Activated naive CD4-positive, alpha-beta T cell treated with anti-CD3 and anti-CD28 coated beads, Interleukin-2, amount 50 U/mL, for 72 hours (primary cell): ENCODE data around the gene PNMA6E. TPM values are rescaled to one million over a fixed set of nuclear protein-coding genes. Genes with fewer than 3 reads are reported as not detected.

Experiments used
- ATAC-seq, 2 donors: fragments of 150-1000 bp; cut with Tn5 transposase; 2 replicates each; pipeline ENCODE4 v1.10.0; 2021; ENCODE audit warnings: mild to moderate bottlenecking in 2 of 2, moderate library complexity in 2 of 2
- DNase-seq, 2 donors: peaks; one replicate each; pipeline ENCODE4 v3.0.0; 2021 to 2022; ENCODE audit warnings: low spot score in 2 of 2
- H3K27ac Mint-ChIP-seq, 2 donors: one replicate each; pipeline ENCODE4 v1.8.0; 2022; ENCODE audit warnings: mild to moderate bottlenecking in 2 of 2, mixed read lengths in 2 of 2
- H3K36me3 Mint-ChIP-seq, 2 donors: one replicate each; pipeline ENCODE4 v1.8.0; 2022; ENCODE audit warnings: mixed read lengths in 2 of 2
- H3K9me3 Mint-ChIP-seq, 2 donors: one replicate each; pipeline ENCODE4 v1.8.0; 2022; ENCODE audit warnings: mixed read lengths in 2 of 2
- total RNA-seq, 2 donors: library from RNA; stranded (reverse); gene quantifications; one replicate each; pipeline ENCODE4 v1.2.3, GENCODE V29; 2022

Gene PNMA6E
- total RNA-seq, 2 donors from 2014 or later: not detected

DNA sequence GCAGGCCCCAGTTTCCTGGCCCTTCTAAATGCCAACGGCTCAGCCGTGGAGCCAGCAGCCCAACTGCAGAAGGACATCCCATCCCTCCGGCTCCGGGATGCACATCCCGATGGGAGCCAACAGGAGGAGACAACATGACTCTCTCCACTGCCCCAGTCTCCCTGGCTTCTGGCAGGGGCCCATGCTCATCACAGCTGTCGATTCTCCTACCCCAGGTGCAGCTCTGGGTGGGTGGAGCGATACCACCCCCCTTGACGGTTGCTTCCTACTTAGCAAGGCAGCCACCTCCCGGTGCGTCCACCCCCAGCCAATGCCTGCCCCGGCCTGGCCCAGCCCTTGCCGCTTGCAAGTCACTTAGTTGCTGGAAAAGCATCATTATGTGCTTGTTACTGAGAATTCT, 47.7 kb downstream of the PNMA6E start:
- Mint-ChIP-seq H3K36me3 (peaks cover 18 to 19% of the 10 kb centered on the region in 2 donors), H3K9me3 (no peaks in the 10 kb centered on the region), H3K27ac (no peak overlapping the region)
- DNase-seq (no peak), ATAC-seq (no peak)

DNA sequence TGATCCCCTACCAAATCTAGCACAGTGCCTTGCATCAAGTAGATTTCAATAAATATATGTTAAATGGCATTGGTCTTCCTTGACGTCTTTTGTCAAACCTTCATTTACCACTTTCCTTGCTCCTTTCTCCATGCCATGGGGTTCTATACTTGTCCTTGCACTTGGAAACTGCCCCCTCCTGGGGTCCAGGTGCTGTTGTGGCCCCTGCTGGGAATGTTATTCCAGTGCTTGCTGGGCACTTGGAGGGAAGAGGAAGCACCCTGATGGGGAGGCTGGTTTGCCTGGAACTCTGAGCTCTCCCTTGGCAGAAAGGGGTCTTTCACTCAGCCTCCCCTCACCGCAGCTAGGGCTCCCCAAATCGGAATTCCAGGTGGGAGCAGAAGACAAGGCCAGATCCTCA, 48.3 kb downstream of the PNMA6E start:
- H3K36me3 Mint-ChIP-seq: peaks cover 19 to 20% of the 10 kb centered on the region in 2 donors
- ATAC-seq: no peak
- no peak overlapping the region for H3K27ac Mint-ChIP-seq

DNA sequence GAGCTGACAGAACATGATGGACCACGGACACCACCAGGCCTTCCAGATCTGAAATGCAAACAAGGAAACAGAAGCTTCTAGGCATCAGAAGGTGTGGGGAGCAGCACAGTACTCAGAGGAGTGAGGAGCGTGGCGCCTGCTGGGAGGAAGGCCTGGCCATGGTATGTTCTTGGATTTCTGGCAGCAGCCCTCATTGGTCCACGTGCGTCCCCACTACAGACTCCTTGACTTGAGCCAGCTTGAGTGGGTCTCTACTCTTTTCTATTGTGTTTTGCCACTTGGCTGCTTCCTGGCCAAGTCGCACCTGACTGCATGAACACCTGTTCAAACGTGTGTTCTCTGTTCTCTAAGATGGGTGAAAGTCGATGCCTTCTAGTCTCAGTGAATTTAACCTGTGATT, 49.2 kb downstream of the PNMA6E start:
- DNase-seq: no peak
- Mint-ChIP-seq H3K36me3 (peaks cover 14 to 18% of the 10 kb centered on the region in 2 donors), H3K9me3 (no peaks in the 10 kb centered on the region), H3K27ac (no peak overlapping the region)
- no peak for ATAC-seq

More for the DNA sequence above, 48.3 kb downstream of the PNMA6E start:
- DNase-seq: no peak
- no peaks in the 10 kb centered on the region for H3K9me3 Mint-ChIP-seq

- no peak for DNase-seq
- Mint-ChIP-seq H3K9me3 (no peaks in the 10 kb centered on the region), H3K27ac (no peak overlapping the region), H3K36me3 (peaks cover 18 to 24% of the 10 kb centered on the region in 2 donors)
- no peak for ATAC-seq
Observed at GRCh38 chrX:153349952-153350351, 51.2 kb downstream of the PNMA6E start.

- H3K36me3 Mint-ChIP-seq: peaks cover 18 to 29% of the 10 kb centered on the region in 2 donors
- DNase-seq (no peak), ATAC-seq (no peak)
- H3K9me3 Mint-ChIP-seq: no peaks in the 10 kb centered on the region
- H3K27ac Mint-ChIP-seq: no peak overlapping the region
Observed at GRCh38 chrX:153348421-153348820, 52.7 kb downstream of the PNMA6E start.

- H3K9me3 Mint-ChIP-seq: no peaks in the 10 kb centered on the region
- H3K36me3 Mint-ChIP-seq: peaks cover 18 to 36% of the 10 kb centered on the region in 2 donors
Observed at GRCh38 chrX:153347530-153347929, 53.6 kb downstream of the PNMA6E start.

More at GRCh38 chrX:153347530-153347929, 53.6 kb downstream of the PNMA6E start:
- no peak for DNase-seq
- no peak overlapping the region for H3K27ac Mint-ChIP-seq
- no peak for ATAC-seq

Other genes with a start within 250 kb of the PNMA6E start
- not detected for gene MAGEA1, start 222.1 kb downstream of the PNMA6E start, total RNA-seq
- not detected for gene PNMA6F, start 79.6 kb downstream of the PNMA6E start, total RNA-seq
- 10 to 100 TPM in 1 of 2 donors, 1 to 10 TPM in 1; 8.8 to 24.1 TPM for gene ZNF275, start 67.2 kb downstream of the PNMA6E start, total RNA-seq
- 1 to 10 TPM in 1 of 2 donors, under 1 TPM in 1; 0.89 to 2.0 TPM for gene ZFP92, start 10.1 kb upstream of the PNMA6E start, total RNA-seq
- 1 to 10 TPM; 1.0 to 1.6 TPM for gene TREX2, start 44.7 kb upstream of the PNMA6E start, total RNA-seq
- gene HAUS7, start 69.2 kb upstream of the PNMA6E start, total RNA-seq: 10 to 100 TPM; 35.4 to 65.5 TPM
- not detected for gene BGN, start 93.6 kb upstream of the PNMA6E start, total RNA-seq
- not detected for gene ATP2B3, start 116.3 kb upstream of the PNMA6E start, total RNA-seq
- 10 to 100 TPM; 13.0 to 14.0 TPM for gene CCNQ, start 197.8 kb upstream of the PNMA6E start, total RNA-seq
- under 1 TPM in 1 of 2 donors, not detected in 1; 0.91 TPM for gene DUSP9, start 245.9 kb upstream of the PNMA6E start, total RNA-seq